H9 (cell line): ENCODE data around the gene ITIH5. TPM values are rescaled to one million over a fixed set of nuclear protein-coding genes. Genes with fewer than 3 reads are reported as not detected.

Experiments
- DNase-seq: peaks from one replicate; pipeline ENCODE4 v3.0.0-alpha.2; 2017
- H2AFZ ChIP-seq: one replicate; pipeline ENCODE4 v1.6.1; 2013; ENCODE audit warnings: mild to moderate bottlenecking, low read length, control low read depth, moderate library complexity
- H2AK5ac ChIP-seq: 2 replicates; pipeline ENCODE4 v1.6.1; 2013; ENCODE audit warnings: low read length, control low read depth, mixed read lengths; ENCODE audit not compliant: insufficient read length
- H2BK120ac ChIP-seq: one replicate; pipeline ENCODE4 v1.6.1; 2013; ENCODE audit warnings: low read depth, mild to moderate bottlenecking, low read length, control low read depth, inconsistent platforms; ENCODE audit not compliant: poor library complexity, severe bottlenecking
- H2BK12ac ChIP-seq: 2 replicates; pipeline ENCODE4 v1.6.1; 2013; ENCODE audit warnings: low read length, control low read depth, mixed read lengths, low read depth; ENCODE audit not compliant: insufficient read length
- H2BK15ac ChIP-seq: 2 replicates; pipeline ENCODE4 v1.6.1; 2013; ENCODE audit warnings: low read depth, low read length, control low read depth
- H2BK20ac ChIP-seq: one replicate; pipeline ENCODE4 v1.6.1; 2013; ENCODE audit warnings: low read depth, mild to moderate bottlenecking, low read length, control low read depth, inconsistent platforms; ENCODE audit not compliant: poor library complexity, severe bottlenecking
- H2BK5ac ChIP-seq: 2 replicates; pipeline ENCODE4 v1.6.1; 2013; ENCODE audit warnings: low read length, control low read depth, mixed read lengths; ENCODE audit not compliant: insufficient read length
- H3K14ac ChIP-seq: 2 replicates; pipeline ENCODE4 v1.6.1; 2013; ENCODE audit warnings: low read length, control low read depth; ENCODE audit not compliant: insufficient read depth
- H3K18ac ChIP-seq: 2 replicates; pipeline ENCODE4 v1.6.1; 2013; ENCODE audit warnings: low read depth, mild to moderate bottlenecking, mixed read lengths, low read length, control low read depth; ENCODE audit not compliant: insufficient read length
- H3K23ac ChIP-seq: 2 replicates; pipeline ENCODE4 v1.6.1; 2013; ENCODE audit warnings: low read length, control low read depth, mixed read lengths, low read depth; ENCODE audit not compliant: insufficient read length
- H3K23me2 ChIP-seq: 2 replicates; pipeline ENCODE4 v1.6.1; 2013; ENCODE audit warnings: low read depth, mild to moderate bottlenecking, mixed read lengths, low read length, control low read depth; ENCODE audit not compliant: insufficient read length, poor library complexity, severe bottlenecking
- H3K27ac ChIP-seq: 2 replicates; pipeline ENCODE4 v1.5.1; 2013; ENCODE audit warnings: low read length, control low read depth, mixed read lengths, low read depth; ENCODE audit not compliant: insufficient read length
- H3K27me3 ChIP-seq: 2 replicates; pipeline ENCODE4 v1.6.1; 2013; ENCODE audit warnings: low read length, control low read depth, inconsistent platforms; ENCODE audit not compliant: insufficient read depth
- H3K4ac ChIP-seq: 2 replicates; pipeline ENCODE4 v1.6.1; 2013; ENCODE audit warnings: low read depth, mild to moderate bottlenecking, control low read depth, inconsistent platforms, low read length, moderate library complexity
- H3K4me1 ChIP-seq: 2 replicates; pipeline ENCODE4 v1.6.1; 2013; ENCODE audit warnings: low read length, control low read depth, inconsistent platforms; ENCODE audit not compliant: insufficient read depth
- H3K4me2 ChIP-seq: 2 replicates; pipeline ENCODE4 v1.6.1; 2013; ENCODE audit warnings: low read length, control low read depth, mixed read lengths; ENCODE audit not compliant: insufficient read length, insufficient read depth
- H3K56ac ChIP-seq: 2 replicates; pipeline ENCODE4 v1.6.1; 2013; ENCODE audit warnings: low read depth, mild to moderate bottlenecking, mixed read lengths, low read length, control low read depth; ENCODE audit not compliant: insufficient read length
- H3K79me1 ChIP-seq: 2 replicates; pipeline ENCODE4 v1.6.1; 2013; ENCODE audit warnings: low read depth, mild to moderate bottlenecking, moderate library complexity, low read length, control low read depth, inconsistent platforms; ENCODE audit not compliant: insufficient read depth, poor library complexity, severe bottlenecking
- H3K79me2 ChIP-seq: 2 replicates; pipeline ENCODE4 v1.6.1; 2013; ENCODE audit warnings: low read length, control low read depth, inconsistent platforms; ENCODE audit not compliant: insufficient read depth
- H3K9ac ChIP-seq: 2 replicates; pipeline ENCODE4 v1.6.1; 2013; ENCODE audit warnings: low read length, control low read depth, mixed read lengths; ENCODE audit not compliant: insufficient read length; ENCODE audit errors: extremely low read depth
- H3K9me3 ChIP-seq: one replicate; pipeline ENCODE4 v1.6.1; 2013; ENCODE audit warnings: low read depth, low read length, inconsistent platforms; ENCODE audit not compliant: control insufficient read depth
- H3T11ph ChIP-seq: one replicate; pipeline ENCODE4 v1.6.1; 2013; ENCODE audit warnings: mild to moderate bottlenecking, low read length, control low read depth, inconsistent platforms
- H4K20me1 ChIP-seq: one replicate; pipeline ENCODE4 v1.6.1; 2013; ENCODE audit not compliant: control insufficient read depth, insufficient read length, insufficient read depth
- H4K5ac ChIP-seq: 2 replicates; pipeline ENCODE4 v1.6.1; 2013; ENCODE audit warnings: low read depth, mild to moderate bottlenecking, mixed read lengths, low read length, control low read depth; ENCODE audit not compliant: insufficient read length
- H4K8ac ChIP-seq: replicated peaks from 2 replicates; pipeline ENCODE4 v1.6.1; 2013; ENCODE audit warnings: low read length, control low read depth, mixed read lengths, low read depth; ENCODE audit not compliant: insufficient read length
- H4K91ac ChIP-seq: 2 replicates; pipeline ENCODE4 v1.6.1; 2013; ENCODE audit warnings: low read depth, mild to moderate bottlenecking, moderate library complexity, mixed read lengths, low read length, control low read depth; ENCODE audit not compliant: insufficient read length
- H3K27ac Mint-ChIP-seq, 3 experiments: 2 replicates in 2 of 3; 3 replicates in 1 of 3; pipeline ENCODE4 v1.8.0; 2020 to 2021; ENCODE audit warnings: mixed read lengths in 3 of 3, mild to moderate bottlenecking in 1 of 3, moderate library complexity in 1 of 3
- H3K27me3 Mint-ChIP-seq: 2 replicates; pipeline ENCODE4 v1.8.0; 2021; ENCODE audit warnings: low read depth, mild to moderate bottlenecking, moderate library complexity, mixed read lengths
- H3K36me3 Mint-ChIP-seq, 3 experiments: 2 replicates in 2 of 3; 3 replicates in 1 of 3; pipeline ENCODE4 v1.8.0; 2020 to 2021; ENCODE audit warnings: low read depth in 3 of 3, mixed read lengths in 3 of 3; ENCODE audit not compliant: insufficient read depth in 1 of 3
- H3K4me1 Mint-ChIP-seq, 2 experiments: 2 replicates each; pipeline ENCODE4 v1.8.0; 2020; ENCODE audit warnings: mixed read lengths in 2 of 2
- H3K4me3 Mint-ChIP-seq, 2 experiments: 2 replicates in 1 of 2; 3 replicates in 1 of 2; pipeline ENCODE4 v1.8.0; 2020 to 2021; ENCODE audit warnings: mild to moderate bottlenecking in 2 of 2, mixed read lengths in 2 of 2, moderate library complexity in 1 of 2
- H3K9me3 Mint-ChIP-seq, 2 experiments: 2 replicates in 1 of 2; 3 replicates in 1 of 2; pipeline ENCODE4 v1.8.0; 2020; ENCODE audit warnings: mild to moderate bottlenecking in 2 of 2, mixed read lengths in 2 of 2, moderate library complexity in 1 of 2
- CTCF ChIP-seq: fragments of 200-600 bp; sonication (generic); conservative IDR thresholded peaks from 3 replicates; pipeline ENCODE4 v1.8.0; 2021; ENCODE audit warnings: antibody characterized with exemption, mild to moderate bottlenecking
- WGBS: extraction: QIAGEN DNeasy Blood & Tissue Kit; methylation state at CpG from one replicate; pipeline ENCODE4 v1.1.7; 2013; ENCODE audit warnings: missing lambda C conversion rate, low lambda C conversion rate, mixed read lengths; ENCODE audit not compliant: insufficient read length; ENCODE audit errors: extremely low coverage; 5-methylcytosine and 5-hydroxymethylcytosine counted together
- total RNA-seq: library from RNA; stranded (reverse); gene quantifications from 2 replicates; pipeline ENCODE4 v1.2.1, GENCODE V29; 2021

The ITIH5 gene
- total RNA-seq, 1 experiment from 2014 or later: 1.3 TPM

GRCh38 chr10:7523656-7524055, 143.1 kb downstream of the ITIH5 start:
- H3K4me1 Mint-ChIP-seq: peaks cover 3 to 4% of the 10 kb centered on the region in 2 experiments; a peak in 3 of 4 replicates
- Histone ChIP-seq H3K18ac (no peak overlapping the region), H3K4me1 (no peaks in the 10 kb centered on the region), H3K23me2 (no peaks in the 10 kb centered on the region), H3K14ac (no peak overlapping the region), H3K79me1 (no peaks in the 10 kb centered on the region), H3K23ac (no peak overlapping the region), H3K4ac (no peak overlapping the region), H3K27ac (no peak overlapping the region), H3T11ph (no peak overlapping the region), H2BK15ac (no peak overlapping the region), H4K8ac (no peak overlapping the region), H3K9ac (no peak overlapping the region), H4K20me1 (no peaks in the 10 kb centered on the region), H3K79me2 (no peaks in the 10 kb centered on the region), H3K27me3 (no peaks in the 10 kb centered on the region), H2BK20ac (no peak overlapping the region), H4K5ac (no peak overlapping the region), H2AFZ (no peak overlapping the region), H2BK12ac (no peak overlapping the region), H3K56ac (no peak overlapping the region), H3K9me3 (no peaks in the 10 kb centered on the region), H3K4me2 (no peak overlapping the region), H2AK5ac (no peak overlapping the region), H4K91ac (no peak overlapping the region), H2BK120ac (no peak overlapping the region), H2BK5ac (no peak overlapping the region)
- H3K4me3 Mint-ChIP-seq: no peak overlapping the region
- no peak for DNase-seq
- no peak for TF ChIP-seq CTCF
- H3K27ac Mint-ChIP-seq: no peak overlapping the region
- H3K9me3 Mint-ChIP-seq: no peaks in the 10 kb centered on the region
- no peaks in the 10 kb centered on the region for H3K36me3 Mint-ChIP-seq
- peaks cover 6% of the 10 kb centered on the region; the same call in 1 of the 2 replicates for H3K27me3 Mint-ChIP-seq
- WGBS: no CpG with 5 or more reads among the region's 4 CpGs
